Measurements from ENCODE around the gene CREG2.

The CREG2 gene

GRCh38 chr2:101387151-101387834 is at the start of gene CREG2:
CREG2 (minus strand) TSS chr2:101387503; CDS start chr2:101387457, 46 bp downstream.
- no peak for DNase-seq (ENCODE audit: low read depth in 2 of 2)

- peak; percentile 85 for DNase-seq (ENCODE audit: low read depth in 2 of 2)
Observed at GRCh38 chr2:101435001-101435862, 47.9 kb upstream of the CREG2 start.

- peak; percentile 63 to 68 for DNase-seq (ENCODE audit: low read depth in 2 of 2)
Observed at GRCh38 chr2:101433465-101433864, 46.2 kb upstream of the CREG2 start.

- no peak for DNase-seq (ENCODE audit: low read depth in 2 of 2)
Observed at GRCh38 chr2:101432411-101433181, 45.3 kb upstream of the CREG2 start.

- no peak for DNase-seq (ENCODE audit: low read depth in 2 of 2)
Observed at GRCh38 chr2:101431486-101431885, 44.2 kb upstream of the CREG2 start.

GRCh38 chr2:101430156-101430555 is 42.9 kb upstream of the CREG2 start:
- DNase-seq (ENCODE audit: low read depth in 2 of 2) = no peak

GRCh38 chr2:101429453-101429852 is 42.1 kb upstream of the CREG2 start:
- DNase-seq (ENCODE audit: low read depth in 2 of 2) = no peak

GRCh38 chr2:101428422-101429176 is 41.3 kb upstream of the CREG2 start:
- DNase-seq (ENCODE audit: low read depth in 2 of 2) = no peak

GRCh38 chr2:101427743-101428142 is 40.4 kb upstream of the CREG2 start:
- DNase-seq (ENCODE audit: low read depth in 2 of 2) = no peak

- DNase-seq (ENCODE audit: low read depth in 2 of 2) = no peak
Observed at GRCh38 chr2:101427240-101427639, 39.9 kb upstream of the CREG2 start.

GRCh38 chr2:101426822-101427221 is 39.5 kb upstream of the CREG2 start:
- no peak for DNase-seq (ENCODE audit: low read depth in 2 of 2)

- DNase-seq (ENCODE audit: low read depth in 2 of 2) = no peak
Observed at GRCh38 chr2:101420623-101421022, 33.3 kb upstream of the CREG2 start.

- no peak for DNase-seq (ENCODE audit: low read depth in 2 of 2)
Observed at GRCh38 chr2:101419096-101419663, 31.9 kb upstream of the CREG2 start.

GRCh38 chr2:101418460-101419095 is 31.3 kb upstream of the CREG2 start:
- no peak for DNase-seq (ENCODE audit: low read depth in 2 of 2)

GRCh38 chr2:101416609-101417008 is 29.3 kb upstream of the CREG2 start:
- no peak for DNase-seq (ENCODE audit: low read depth in 2 of 2)

GRCh38 chr2:101415884-101416283 is 28.6 kb upstream of the CREG2 start:
- no peak for DNase-seq (ENCODE audit: low read depth in 2 of 2)

GRCh38 chr2:101415220-101415619 is 27.9 kb upstream of the CREG2 start:
- DNase-seq (ENCODE audit: low read depth in 2 of 2) = no peak

GRCh38 chr2:101412092-101412694 is 24.9 kb upstream of the CREG2 start:
- no peak for DNase-seq (ENCODE audit: low read depth in 2 of 2)

- no peak for DNase-seq (ENCODE audit: low read depth in 2 of 2)
Observed at GRCh38 chr2:101410746-101411145, 23.4 kb upstream of the CREG2 start.

GRCh38 chr2:101410114-101410513 is 22.8 kb upstream of the CREG2 start:
- DNase-seq (ENCODE audit: low read depth in 2 of 2) = no peak
